HG03342 (cell line): ENCODE measurements around the gene GSG1.

ENCODE experiments used
- ATAC-seq: cut with Tn5 transposase; IDR thresholded peaks from one replicate; pipeline ENCODE4 v1.9.1; 2021; ENCODE audit warnings: mild to moderate bottlenecking, moderate library complexity; ENCODE audit not compliant: unreplicated experiment

The GSG1 gene

DNA sequence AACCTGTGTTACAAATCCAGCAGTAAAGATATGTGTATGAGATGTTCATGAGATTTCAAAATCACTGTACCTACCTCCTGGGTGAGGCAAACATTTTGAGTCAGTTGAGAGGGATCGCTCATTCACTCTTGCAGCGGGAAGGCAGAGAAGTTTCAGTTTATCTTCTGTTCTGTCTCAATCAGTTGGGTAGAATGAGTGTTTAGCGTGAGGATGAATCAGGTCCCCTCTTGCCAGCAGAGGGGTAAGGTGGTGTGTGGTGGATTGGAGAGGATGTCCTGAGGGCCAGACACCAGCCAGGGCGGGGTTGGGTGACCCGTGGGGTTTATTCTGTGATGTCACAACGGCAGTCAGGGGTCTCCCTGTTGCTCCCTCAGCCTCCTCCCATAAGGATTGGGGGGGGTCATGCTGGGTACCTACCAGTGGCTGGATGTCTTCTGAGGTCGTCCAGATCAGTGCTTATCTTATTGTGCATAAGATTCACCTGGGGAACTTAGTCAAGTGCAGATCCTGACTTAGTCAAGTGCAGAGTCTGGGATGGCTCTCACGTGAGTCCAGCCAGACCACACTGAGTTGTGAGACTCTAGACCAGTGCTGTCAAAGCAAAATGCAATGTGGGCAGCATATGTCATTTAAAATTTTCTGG, at the start of gene GSG1:
Gene GSG1, minus strand, starts transcription at position 277 of the 643 bp plus-strand sequence. Its CDS starts 155 bp downstream, at position 122.
- no peak for ATAC-seq

DNA sequence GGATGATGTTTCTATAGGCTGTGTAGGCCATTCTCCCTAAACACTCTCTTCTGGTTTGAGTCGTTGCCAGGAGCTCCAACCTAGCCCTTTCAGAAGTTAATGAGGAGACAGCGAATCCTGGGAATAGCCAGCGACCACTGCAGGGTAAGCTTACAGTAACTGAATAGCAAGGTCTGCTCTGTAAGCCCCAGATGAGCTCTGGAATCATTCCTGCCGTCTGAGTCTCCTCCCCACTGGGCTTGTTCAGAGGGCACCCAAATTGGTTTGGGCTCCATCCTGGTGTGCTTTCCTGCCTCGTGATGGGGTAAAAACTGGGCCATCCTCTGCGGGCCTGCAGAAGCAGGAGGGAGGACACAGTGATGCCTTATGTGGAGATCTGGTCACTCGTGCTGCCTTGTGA, 49.7 kb upstream of the GSG1 start:
- no peak for ATAC-seq

DNA sequence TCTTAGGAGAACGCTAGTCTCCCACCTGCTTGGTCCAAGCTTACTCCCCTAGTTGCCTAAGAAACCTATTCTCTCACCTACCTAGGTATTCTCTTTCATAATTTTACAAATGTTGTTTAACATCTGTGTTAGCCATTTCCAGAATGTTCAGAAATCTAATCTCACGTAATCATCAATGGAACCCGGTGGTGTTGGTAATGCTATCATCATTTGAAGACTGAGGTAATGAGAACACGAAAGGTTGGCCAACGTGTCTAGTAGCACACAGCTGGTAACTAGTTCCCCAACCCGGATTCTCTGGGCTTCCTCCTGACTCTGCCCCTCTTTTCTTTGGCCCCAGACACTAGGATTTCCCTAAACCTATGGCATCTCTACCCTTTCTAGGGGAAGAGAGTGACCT, 49.3 kb upstream of the GSG1 start:
- no peak for ATAC-seq

DNA sequence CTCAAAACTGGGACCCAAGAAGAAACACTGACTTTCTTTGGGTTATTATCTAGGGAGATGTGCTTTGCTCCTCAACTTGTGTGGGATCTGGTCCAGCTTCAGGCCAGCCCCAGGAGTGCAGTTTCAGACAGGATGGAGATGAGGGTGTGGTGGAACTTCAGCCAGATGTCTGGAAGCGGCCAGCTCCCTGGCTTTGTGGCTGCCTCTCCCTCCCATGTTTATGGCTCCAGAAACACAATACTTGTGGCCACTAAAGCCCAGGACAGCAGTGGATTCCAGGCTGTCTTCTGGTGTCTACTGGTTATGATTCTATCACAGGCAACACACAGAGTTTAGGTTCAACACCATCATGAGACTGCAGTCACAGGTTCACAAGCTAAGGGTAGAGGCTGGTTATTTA, 48.8 kb upstream of the GSG1 start:
- ATAC-seq = no peak

DNA sequence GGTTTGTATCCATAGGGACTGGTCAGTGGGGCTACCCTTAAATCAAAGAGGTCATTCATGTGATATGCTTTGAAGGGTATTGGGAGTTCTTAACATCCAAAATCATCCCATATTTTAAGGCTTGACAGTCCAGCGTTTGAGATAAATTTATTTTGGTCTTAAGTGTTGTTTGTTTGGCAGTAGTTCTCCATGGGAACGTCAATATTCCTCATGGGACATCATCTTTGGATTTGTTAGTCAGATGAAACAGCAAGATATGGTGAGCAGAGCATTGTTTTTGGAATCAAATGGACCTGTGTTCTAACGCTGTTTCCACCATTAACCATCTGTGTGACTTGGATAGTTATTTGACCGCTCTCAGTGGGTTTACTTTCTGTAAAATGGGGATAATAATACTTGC, 45.9 kb upstream of the GSG1 start:
- ATAC-seq = no peak

DNA sequence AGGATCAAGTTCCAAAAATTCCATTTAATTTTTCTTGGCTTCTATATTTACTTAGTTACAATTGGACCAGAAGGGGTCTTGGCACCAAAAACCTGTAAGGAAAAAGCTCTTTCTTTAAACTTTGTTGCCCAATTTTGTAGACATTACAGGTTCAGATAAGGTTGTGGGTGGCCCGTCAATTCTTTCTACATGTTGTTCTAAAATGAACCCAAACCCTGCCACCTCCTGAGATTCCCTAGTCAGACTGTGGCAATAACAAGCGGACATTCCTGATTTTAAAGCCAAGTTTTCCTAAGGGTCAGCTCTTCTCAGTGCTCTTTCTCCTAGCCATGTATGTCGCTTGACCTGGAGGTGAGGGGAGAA, 45.0 kb upstream of the GSG1 start:
- ATAC-seq = no peak

DNA sequence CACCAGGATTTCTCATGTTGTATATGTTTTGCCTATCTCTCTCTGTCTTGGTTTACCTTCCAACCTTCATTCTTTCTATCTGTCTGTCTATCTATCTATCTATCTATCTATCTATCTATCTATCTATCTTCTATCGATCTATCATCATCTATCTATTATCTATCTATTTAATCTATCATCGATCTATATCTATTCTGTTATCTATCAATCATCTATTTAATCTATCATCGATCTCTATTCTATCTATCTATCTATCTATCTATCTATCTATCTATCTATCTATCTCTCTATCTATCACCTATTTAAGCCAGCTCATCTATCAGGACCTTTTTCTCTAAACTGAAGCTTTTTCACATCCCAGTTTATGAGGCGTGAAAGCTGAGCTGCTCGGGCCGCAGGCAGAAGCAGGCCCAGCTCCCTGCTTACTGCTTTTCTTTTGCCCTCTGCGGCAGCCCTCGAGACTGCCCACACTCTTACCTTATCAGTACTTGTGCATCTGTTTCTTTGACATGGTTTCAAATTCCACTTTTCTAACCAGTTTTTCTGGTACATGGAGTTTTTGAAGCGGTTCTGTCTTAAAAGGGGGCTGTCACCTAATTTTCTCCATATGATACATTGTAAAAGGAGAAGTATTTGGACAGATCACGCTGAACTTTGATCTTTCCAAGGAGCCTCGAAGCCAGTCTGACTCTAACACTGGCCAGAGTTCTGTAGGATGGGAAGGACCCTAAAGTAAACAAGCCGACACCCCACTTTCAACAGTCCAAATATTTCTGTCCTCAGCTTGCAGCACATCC, 44.4 kb upstream of the GSG1 start:
- ATAC-seq = no peak

DNA sequence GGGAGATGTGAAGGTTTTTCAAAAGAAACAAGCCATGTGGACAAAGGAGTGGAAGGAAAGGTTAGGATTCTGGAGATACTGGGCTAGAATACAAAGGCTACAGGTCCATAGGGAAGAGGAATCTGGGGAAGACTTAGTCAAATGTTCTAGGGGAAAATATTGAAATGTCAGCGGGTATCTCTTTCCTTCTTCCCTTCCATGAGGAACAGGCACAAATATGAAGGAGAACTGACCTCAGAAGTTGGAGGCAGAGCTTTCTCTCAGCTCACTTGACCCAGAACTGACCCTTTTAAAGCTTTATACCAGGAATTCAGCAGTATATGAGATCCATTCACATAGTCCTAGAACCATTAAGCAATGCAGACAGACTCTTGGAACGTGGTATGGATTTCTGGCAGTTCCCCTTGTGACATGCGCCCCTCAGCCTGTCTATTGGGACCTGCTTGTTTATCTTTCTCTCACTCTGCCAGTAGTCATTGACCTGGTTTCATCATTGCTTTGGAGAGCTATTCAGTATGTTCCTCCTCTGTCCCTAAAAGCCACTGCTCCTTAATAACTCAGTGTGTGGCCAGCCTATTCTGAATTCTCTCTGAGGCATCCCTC, 43.0 kb upstream of the GSG1 start:
- no peak for ATAC-seq

DNA sequence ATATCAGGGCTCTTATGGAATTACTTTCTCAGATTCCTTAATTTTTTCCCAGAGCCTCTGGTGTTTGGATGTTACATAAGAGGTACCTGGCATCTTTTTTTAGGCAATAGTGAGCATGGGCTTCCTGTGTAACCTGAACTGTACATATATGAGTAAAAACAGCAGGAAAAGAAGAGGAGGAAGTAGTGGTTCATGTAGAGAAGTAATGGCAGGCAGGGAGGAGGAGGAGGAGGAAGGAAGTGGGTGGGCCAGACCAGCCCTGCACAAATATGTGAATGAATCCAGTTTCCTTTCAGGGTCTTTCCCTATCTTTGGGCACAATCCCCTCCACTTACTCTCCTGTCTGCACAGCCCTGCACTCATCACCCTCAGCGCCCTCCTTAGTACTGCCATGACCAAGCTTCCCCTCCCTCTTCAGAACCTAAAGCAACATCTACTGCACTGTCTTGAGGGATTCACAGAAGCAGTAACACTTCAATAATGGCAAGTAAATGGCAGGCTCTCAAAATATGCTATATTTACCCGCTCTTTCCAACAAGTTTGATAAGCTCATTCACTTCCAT, 40.9 kb upstream of the GSG1 start:
- ATAC-seq = no peak

DNA sequence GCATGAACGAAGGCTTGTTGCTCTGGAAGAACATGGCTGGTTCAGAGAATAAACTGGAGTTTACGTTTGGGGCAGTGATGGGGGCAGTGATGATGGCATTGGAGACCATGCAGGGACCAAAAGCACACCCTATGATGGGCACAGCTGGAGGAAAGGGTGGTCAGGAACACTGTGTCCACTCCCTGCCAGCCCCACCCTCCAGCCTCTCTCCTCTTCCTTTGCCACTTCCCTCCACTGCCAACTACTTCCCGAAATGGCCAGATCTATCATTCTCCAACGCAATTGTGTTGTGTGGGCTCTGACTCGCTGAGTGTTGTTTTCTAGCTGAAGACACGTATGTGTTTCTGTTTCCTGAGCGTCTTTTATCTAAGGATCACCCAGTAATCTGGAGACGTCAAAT, 39.3 kb upstream of the GSG1 start:
- no peak for ATAC-seq

DNA sequence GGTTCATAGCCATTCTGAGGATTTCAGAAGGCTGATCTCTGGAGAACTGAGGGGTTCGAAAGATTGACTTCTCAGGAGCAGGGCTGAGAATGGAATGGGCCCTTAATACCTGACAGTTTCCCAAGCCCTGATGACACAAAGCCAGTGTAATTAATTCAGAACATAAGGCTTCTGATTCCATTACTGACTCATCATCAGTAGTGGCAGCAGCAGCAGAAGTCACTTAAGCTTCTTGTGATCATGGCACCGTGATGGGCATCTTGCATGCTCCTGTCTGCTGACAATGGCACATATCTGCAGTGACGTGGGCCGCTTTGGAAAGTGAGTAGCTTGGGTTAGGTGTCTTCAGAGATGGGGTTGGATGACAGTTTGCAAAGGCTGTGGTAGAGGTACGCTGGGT, 38.2 kb upstream of the GSG1 start:
- ATAC-seq = no peak

DNA sequence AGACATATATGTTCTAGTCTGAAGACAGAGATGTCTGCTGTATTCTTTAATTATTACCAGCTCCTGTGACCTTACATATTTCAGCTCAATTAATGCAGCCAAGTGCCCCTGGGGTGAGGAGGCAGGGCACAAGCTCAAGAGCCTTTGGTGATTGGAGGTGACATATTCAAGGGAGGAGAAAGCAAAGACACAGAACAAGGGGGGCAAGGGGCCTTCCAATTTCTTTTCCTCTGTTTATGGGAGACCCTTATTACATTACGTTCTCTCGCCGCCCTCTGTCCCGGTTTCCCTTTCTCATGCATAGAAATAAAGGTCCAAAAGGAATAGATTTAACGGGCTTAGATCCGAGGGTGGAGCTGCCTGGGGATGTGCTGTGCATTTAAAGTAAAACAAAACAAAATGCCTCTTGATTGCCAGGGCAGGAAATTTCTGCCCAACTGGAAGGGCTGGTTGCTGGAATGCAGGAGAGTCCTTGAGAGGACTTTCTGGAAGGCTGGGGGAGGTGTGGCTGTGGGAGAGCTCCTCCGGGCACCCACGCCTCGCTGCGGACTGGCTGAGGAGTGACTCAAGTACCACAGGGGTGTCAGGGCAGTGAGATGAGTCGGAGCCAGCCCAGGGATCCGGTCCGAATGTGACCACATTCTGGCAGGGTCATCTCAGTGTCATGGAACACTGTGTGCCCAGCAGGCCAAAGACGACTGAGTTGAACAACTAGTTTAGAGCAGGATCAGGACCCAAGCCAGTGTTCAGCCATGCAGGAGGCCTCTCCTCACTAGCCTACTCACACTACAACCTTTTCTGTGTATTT, 32.1 kb upstream of the GSG1 start:
- ATAC-seq = no peak

DNA sequence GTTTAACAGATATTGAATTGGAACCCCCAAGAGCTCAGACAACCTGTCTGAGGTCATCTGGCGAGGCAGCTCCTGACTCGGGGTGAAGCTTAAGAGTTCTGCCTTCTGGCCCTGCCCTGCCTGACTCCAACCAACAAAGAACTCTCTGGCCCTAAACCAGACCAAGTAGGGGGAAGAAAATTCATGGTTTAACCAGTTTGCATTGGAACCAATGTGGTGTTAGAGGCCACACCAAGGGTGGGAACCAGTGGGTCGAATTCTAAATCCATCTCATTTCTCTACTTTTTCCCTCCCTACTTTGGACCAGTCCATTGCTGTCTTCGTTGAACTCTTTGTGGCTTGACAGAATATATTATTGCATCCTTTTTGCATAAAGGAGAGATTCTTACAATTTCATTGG, 30.4 kb upstream of the GSG1 start:
- ATAC-seq = no peak

DNA sequence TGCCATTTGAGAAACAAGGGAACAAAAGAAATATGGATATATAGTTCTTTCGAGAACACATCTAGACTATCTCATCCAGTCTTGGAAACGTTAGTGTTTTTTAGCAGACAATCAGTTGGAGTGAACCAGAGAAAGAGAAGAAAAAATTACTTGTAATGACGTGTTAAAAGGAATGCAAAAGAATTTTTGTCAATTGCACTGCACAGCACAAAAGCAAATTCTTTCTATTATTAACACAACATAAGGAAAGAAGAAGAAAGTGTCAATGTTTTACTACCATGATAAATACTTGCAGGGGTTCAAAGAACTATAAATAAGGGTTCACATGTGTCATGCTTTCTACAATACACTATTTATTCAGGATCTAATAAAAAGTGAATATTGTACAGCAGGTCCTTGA, 27.5 kb upstream of the GSG1 start:
- no peak for ATAC-seq

DNA sequence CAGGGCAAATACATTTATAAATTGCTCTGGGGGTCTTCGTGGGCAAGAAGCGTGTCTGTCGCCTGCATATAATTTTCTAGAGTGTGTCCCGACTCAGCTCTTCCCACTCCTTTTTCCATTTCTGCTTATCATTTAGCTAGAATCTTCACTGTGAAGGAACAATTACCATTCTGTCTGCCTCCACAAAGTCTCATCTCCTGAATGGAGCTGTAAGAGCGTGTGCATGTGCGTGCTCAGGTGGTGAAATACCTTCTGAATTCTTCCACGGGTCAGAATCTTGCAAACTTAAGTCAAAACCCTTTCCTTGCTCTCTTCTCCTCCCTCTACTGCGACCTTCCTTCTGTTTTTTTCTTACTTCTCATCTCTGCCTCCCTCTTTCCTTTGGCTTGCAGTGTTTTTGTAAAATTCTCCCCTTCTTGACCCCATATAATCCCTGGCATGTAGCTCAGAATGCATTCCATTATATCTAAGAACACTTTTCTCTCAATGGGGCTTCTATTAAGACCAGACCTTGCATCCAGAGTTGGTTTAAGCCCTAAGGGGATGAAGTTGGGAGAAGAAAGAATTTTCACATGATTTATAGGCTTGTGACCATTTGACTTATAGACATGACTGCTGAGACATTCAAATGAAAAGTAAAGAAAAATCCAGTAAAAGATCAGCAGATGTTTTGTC, 25.0 kb upstream of the GSG1 start:
- ATAC-seq = no peak

DNA sequence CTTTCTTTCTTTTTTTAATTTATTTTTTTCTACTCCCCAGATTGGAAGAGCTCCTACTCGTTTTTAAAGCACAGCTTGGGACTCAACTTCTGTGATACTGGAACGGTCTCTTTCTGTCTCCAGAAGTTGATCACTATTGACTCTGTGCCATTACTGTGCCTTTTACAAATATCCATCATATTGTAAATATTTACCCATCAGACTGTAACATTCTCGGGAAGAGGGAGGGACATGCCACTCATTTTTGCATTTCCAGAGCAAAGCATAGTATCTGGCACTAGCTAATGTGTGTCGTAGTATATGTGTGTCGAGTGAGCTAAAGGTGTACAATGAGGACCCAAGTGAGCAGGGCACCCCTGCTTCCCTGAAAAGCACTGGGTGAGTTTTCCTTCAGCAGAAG, 24.0 kb upstream of the GSG1 start:
- no peak for ATAC-seq

DNA sequence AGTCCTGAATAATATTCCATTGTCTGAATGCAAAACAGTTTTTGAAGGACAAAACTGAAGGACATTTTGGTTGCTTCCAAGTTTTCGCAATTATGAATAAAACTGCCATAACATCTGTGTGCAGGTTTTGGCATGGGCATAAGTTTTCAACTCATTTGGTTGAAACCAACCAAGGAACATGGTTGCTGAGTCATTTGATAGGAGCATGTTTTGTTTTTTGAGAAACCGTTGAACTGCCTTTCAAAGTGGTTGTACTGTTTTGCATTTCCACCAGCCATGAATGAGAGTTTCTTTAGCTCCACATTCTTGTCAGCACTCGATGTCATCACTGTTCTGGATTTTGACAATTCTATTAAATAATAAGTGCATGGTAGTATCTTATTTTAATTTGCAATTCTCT, 23.0 kb upstream of the GSG1 start:
- ATAC-seq = no peak

DNA sequence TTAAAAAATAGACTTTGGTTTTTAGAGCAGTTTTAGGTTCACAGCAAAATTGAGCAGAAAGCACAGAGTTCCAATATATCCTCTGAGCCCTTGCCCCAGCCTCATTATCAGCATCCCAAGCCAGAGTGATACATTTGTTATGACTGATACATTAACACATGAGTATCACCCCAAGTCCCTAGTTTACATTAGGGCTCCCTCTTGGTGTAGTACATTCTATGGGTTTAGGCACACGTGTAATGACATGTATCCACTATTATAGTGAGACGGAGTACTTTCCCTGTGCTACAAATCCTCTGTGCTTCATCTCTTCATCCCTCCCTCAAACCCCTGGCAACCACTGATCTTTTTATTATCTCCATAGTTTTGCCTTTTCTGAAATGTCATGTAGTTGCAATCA, 22.5 kb upstream of the GSG1 start:
- no peak for ATAC-seq

DNA sequence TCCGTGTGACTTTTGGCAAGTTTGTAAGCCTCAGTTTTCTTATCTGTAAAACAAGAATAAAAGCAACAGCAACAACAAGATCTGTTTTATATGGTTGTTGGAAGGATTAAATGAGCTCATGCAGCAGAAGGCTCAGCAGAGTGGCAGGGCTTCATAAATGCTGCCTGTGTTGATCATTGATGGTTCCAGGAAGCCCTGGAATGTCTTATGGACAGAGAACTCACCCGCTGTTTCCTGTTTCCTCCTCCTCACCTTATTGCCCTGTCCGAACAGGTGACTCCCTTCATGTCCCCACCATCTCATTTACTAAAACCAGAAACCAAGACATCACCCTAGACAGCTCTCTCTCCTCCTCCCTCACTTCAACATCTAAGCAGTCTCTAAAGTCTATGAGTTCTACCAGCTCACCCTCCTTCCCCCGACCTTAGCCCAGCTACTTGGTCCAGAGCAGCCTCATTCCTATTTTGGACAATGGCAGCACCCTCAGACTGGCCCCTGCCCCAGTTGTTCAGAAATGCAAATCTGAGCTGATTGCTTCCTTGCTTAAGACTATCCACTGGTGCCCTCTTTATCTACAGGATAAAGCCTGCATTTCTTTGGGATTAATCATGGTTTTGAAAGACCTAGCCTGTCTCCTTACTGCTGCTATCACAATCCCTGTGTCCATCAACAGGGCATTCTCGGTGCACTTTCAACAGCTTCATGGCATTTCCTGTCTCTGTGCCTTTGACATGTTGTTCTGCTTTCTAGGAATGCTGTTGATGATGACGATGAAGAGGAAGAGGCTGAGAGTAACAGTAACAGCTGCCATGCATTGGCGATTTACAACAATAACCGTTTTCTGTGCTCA, 21.4 kb upstream of the GSG1 start:
- no peak for ATAC-seq

DNA sequence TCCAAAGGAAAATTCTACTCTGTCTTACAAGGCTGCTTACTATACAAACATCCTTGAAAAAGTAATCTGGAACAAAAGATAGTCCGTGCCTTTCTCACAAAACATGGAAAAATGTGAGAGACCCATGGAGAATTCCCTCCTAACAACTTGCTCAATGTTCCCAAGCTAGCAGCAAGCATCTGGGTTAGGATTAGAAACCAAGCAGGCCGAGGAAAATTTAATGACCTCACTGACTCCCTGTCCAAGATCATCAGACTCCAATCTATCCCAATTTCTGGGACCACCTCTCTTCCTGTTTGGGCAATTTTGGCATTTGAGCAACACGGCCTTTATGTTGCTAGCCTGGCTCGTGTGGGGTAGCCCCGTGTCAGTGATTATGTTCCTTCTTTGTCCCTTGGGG, 18.1 kb upstream of the GSG1 start:
- no peak for ATAC-seq
